Spleen (tissue), 11 donors: ENCODE measurements around the gene SUPT16H. TPM values are rescaled to one million over a fixed set of nuclear protein-coding genes. Genes with fewer than 3 reads are reported as not detected.

Source experiments
- DNase-seq: peaks from one replicate; pipeline ENCODE4 v3.0.0-alpha.2; 2020
- H3K27ac ChIP-seq, 8 donors: fragments of 200-600 bp; sonication (generic) in 7 of 8; 1 replicate in 4 of 8; 2 replicates in 4 of 8; pipeline versions ENCODE4 v1.5.0 to v1.8.0; 2016 to 2021; ENCODE audit warnings: inconsistent platforms in 4 of 8, mild to moderate bottlenecking in 4 of 8, moderate library complexity in 1 of 8
- H3K27me3 ChIP-seq, 7 donors: fragments of 200-600 bp; sonication (generic) in 6 of 7; replicated peaks in 1 of 7; 1 replicate in 4 of 7; 2 replicates in 3 of 7; pipeline versions ENCODE4 v1.5.0 to v1.8.0; 2016 to 2021; ENCODE audit warnings: inconsistent platforms in 3 of 7, mild to moderate bottlenecking in 1 of 7
- H3K36me3 ChIP-seq, 6 donors: fragments of 200-600 bp; sonication (generic) in 5 of 6; 1 replicate in 4 of 6; 2 replicates in 2 of 6; pipeline versions ENCODE4 v1.5.0 to v1.8.0; 2016 to 2021; ENCODE audit warnings: inconsistent platforms in 2 of 6
- H3K4me1 ChIP-seq, 6 donors: fragments of 200-600 bp; sonication (generic) in 5 of 6; 1 replicate in 3 of 6; 2 replicates in 3 of 6; pipeline versions ENCODE4 v1.5.0 to v1.8.0; 2016 to 2021; ENCODE audit warnings: inconsistent platforms in 3 of 6
- H3K4me3 ChIP-seq, 8 donors: fragments of 200-600 bp; sonication (generic) in 7 of 8; 1 replicate in 4 of 8; 2 replicates in 4 of 8; pipeline versions ENCODE4 v1.5.0 to v1.8.0; 2016 to 2021; ENCODE audit warnings: inconsistent platforms in 4 of 8, mild to moderate bottlenecking in 4 of 8, moderate library complexity in 2 of 8
- H3K9me3 ChIP-seq, 8 donors: fragments of 200-600 bp; sonication (generic) in 7 of 8; 1 replicate in 4 of 8; 2 replicates in 4 of 8; pipeline versions ENCODE4 v1.5.0 to v1.8.0; 2016 to 2021; ENCODE audit warnings: inconsistent platforms in 4 of 8
- CTCF ChIP-seq, 11 experiments: fragments of 200-600 bp in 7 of 11; fragments of 450-650 bp in 4 of 11; sonication (generic) in 4 of 11; IDR thresholded peaks in 8 of 11; conservative IDR thresholded peaks in 3 of 11; 1 replicate in 7 of 11; 2 replicates in 4 of 11; pipeline versions ENCODE4 v1.4.0 to v1.8.0; 2016 to 2021; ENCODE audit warnings: antibody characterized with exemption in 11 of 11, inconsistent platforms in 4 of 11, mild to moderate bottlenecking in 1 of 11
- POLR2A ChIP-seq, 3 donors: fragments of 450-650 bp; IDR thresholded peaks; one replicate each; pipeline ENCODE4 v1.5.1; 2017; ENCODE audit warnings: antibody characterized with exemption in 3 of 3, mild to moderate bottlenecking in 1 of 3
- POLR2AphosphoS5 ChIP-seq, 3 donors: sonication (generic); formaldehyde crosslinking; IDR thresholded peaks; one replicate each; pipeline ENCODE4 v1.5.1; 2017; ENCODE audit warnings: antibody characterized with exemption in 3 of 3
- WGBS, 5 donors: extraction: QIAGEN DNeasy Blood & Tissue Kit in 3 of 5; methylation state at CpG; one replicate each; pipeline versions ENCODE4 v1.1.5 to v1.1.7; 2013 to 2018; 5-methylcytosine and 5-hydroxymethylcytosine counted together
- intact Hi-C: fragments of 100-400 bp; cut with DNase I; formaldehyde crosslinking; loops from one replicate; pipeline ENCODE4 v1.15.0; 2023; ENCODE audit warnings: low total_unique reads
- polyA plus RNA-seq, 3 donors: library from polyadenylated mRNA; stranded (reverse); fragments of 200-250 nt; gene quantifications; one replicate each; pipeline ENCODE4 v1.2.1, GENCODE V29; 2013
- total RNA-seq, 7 donors: library from RNA; depleted of rRNA in 3 of 7; stranded (reverse); fragments of >200 nt in 3 of 7; fragmentation: NEBNext Ultra II Directional in 4 of 7; extraction: Animal tissue kit (Norgen Biotek cat#: 25700) in 4 of 7; gene quantifications; one replicate each; pipeline versions ENCODE4 v1.1.0 to v1.2.1, GENCODE V29; 2016 to 2021
- donor health status: healthy with polysubstance abuse.
- donor health status: DM: no; HTN: no; CAD: no; lungs with moderate emphysema.
- donor health status: DM: no; HTN: no; CAD: no.
- donor health status: Bipolar disorder and iron deficiency.
- donor health status: healthy.
- donor health status: DM: no; HTN: no; CAD: no.
- donor health status: DM: yes; HTN: yes; CAD: no.

The SUPT16H gene
- total and polyA plus RNA-seq, 10 donors = 41.3 to 65.3 (median 55.9) TPM

- Histone ChIP-seq H3K4me1 (peaks cover 0 to 7% (median 0%) of the 10 kb centered on the region in 6 donors), H3K4me3 (no peak overlapping the region), H3K9me3 (no peaks in the 10 kb centered on the region), H3K27ac (no peak overlapping the region), H3K36me3 (peaks cover 2 to 100% (median 90%) of the 10 kb centered on the region in 6 donors), H3K27me3 (no peaks in the 10 kb centered on the region)
- WGBS, 5 donors = 82 to 98% (median 94%) methylated on average over 5 of the region's 5 CpGs
- TF ChIP-seq CTCF (IDR thresholded peaks at IDR 0.05 in 8 of 11, conservative IDR thresholded peaks at IDR 0.05 in 3 of 11) (no peak), POLR2AphosphoS5 (IDR thresholded peaks at IDR 0.05) (no peak), POLR2A (IDR thresholded peaks at IDR 0.05) (no peak)
- DNase-seq = no peak
- intact Hi-C loops = no loop called here
Measured at GRCh38 chr14:21419528-21419927, 35.7 kb upstream of the SUPT16H start.

DNA sequence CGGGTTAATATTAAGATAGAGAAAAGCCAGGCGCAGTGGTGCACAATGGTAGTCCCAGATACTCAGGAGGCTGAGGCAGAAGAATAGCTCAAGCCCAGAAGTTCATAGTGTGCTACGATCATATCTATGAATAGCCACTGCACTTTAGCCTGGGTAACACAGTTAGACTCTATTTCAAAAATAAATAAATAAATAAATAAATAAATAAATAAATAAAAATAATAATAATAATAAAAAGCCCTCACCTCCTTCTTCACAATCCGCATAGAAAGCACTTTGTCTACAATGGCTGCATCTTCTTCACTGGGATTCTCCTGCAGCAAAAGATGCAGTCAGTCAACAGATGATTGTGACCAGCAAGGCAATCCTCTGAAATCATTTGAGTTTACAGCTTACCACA lies 31.5 kb upstream of the SUPT16H start:
- H3K27ac ChIP-seq = no peak overlapping the region
- peaks cover 7 to 100% (median 89%) of the 10 kb centered on the region in 6 donors for H3K36me3 ChIP-seq
- no peaks in the 10 kb centered on the region for H3K9me3 ChIP-seq
- peaks cover 0 to 3% (median 0%) of the 10 kb centered on the region in 6 donors for H3K4me1 ChIP-seq
- no peaks in the 10 kb centered on the region for H3K27me3 ChIP-seq
- TF ChIP-seq POLR2A (IDR thresholded peaks at IDR 0.05) (no peak), CTCF (IDR thresholded peaks at IDR 0.05 in 8 of 11, conservative IDR thresholded peaks at IDR 0.05 in 3 of 11) (no peak), POLR2AphosphoS5 (IDR thresholded peaks at IDR 0.05) (no peak)
- DNase-seq = no peak
- WGBS, 5 donors = 95 to 97% (median 96%) methylated on average over 4 of the region's 4 CpGs
- intact Hi-C loops = no loop called here
- H3K4me3 ChIP-seq = no peak overlapping the region

DNA sequence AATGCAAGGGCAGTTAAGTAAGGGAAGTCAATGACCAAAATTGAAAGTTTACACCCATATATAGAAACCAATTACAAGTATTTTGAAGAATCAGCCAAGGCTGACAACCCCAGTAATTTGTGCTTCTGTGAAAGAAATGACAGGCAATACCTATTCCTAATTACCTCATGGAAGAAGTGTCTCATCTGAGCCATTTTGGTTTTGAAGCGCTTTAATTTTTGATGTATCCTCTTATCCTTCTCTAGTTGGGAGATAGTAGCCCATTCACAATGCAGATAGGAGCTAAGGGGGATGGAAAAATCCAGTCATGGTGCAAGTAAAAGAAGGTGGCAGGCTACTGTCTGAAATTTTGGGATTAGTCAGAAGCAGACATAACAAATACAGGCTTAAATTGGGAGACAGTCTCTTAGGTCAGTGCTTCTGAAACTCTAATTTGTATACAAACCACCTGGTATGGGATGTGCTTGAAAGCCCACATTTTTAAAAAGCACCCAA lies 30.4 kb upstream of the SUPT16H start:
- 84 to 95% (median 89%) methylated on average over 1 of the region's 1 CpG for WGBS, 5 donors
- peaks cover 7 to 100% (median 89%) of the 10 kb centered on the region in 6 donors for H3K36me3 ChIP-seq

GRCh38 chr14:21408147-21408546 lies 24.3 kb upstream of the SUPT16H start:
- H3K4me1 ChIP-seq = no peaks in the 10 kb centered on the region
- intact Hi-C loops = loop anchor here (10.0 kb wide), 1 partner anchor 53 kb away; no protein-coding TSS in a partner anchor
- DNase-seq = no peak
- H3K27ac ChIP-seq = no peak overlapping the region
- no peaks in the 10 kb centered on the region for H3K9me3 ChIP-seq
- no peak for TF ChIP-seq CTCF (IDR thresholded peaks at IDR 0.05 in 8 of 11, conservative IDR thresholded peaks at IDR 0.05 in 3 of 11)
- TF ChIP-seq POLR2AphosphoS5 (IDR thresholded peaks at IDR 0.05) = no peak
- TF ChIP-seq POLR2A (IDR thresholded peaks at IDR 0.05) = no peak
- no peaks in the 10 kb centered on the region for H3K27me3 ChIP-seq
- WGBS, 5 donors = 91 to 96% (median 94%) methylated on average over 3 of the region's 3 CpGs
- H3K36me3 ChIP-seq = peaks cover 16 to 100% (median 98%) of the 10 kb centered on the region in 6 donors
- H3K4me3 ChIP-seq = no peak overlapping the region

More for the DNA sequence above, 30.4 kb upstream of the SUPT16H start:
- H3K4me3 ChIP-seq = no peak overlapping the region
- intact Hi-C loops = no loop called here
- DNase-seq = no peak
- no peaks in the 10 kb centered on the region for H3K27me3 ChIP-seq
- TF ChIP-seq POLR2A (IDR thresholded peaks at IDR 0.05) = no peak
- no peak for TF ChIP-seq POLR2AphosphoS5 (IDR thresholded peaks at IDR 0.05)
- TF ChIP-seq CTCF (IDR thresholded peaks at IDR 0.05 in 8 of 11, conservative IDR thresholded peaks at IDR 0.05 in 3 of 11) = no peak
- no peaks in the 10 kb centered on the region for H3K9me3 ChIP-seq
- no peaks in the 10 kb centered on the region for H3K4me1 ChIP-seq
- no peak overlapping the region for H3K27ac ChIP-seq
